HG03060 (cell line): ENCODE measurements around the gene USO1.
"Not testable (repeated sequence)": the region's sequence is repeated elsewhere in the genome, so short reads cannot be mapped to it uniquely, and the experiment has no call there.

Experiments used
- ATAC-seq: cut with Tn5 transposase; IDR thresholded peaks from one replicate; pipeline ENCODE4 v1.9.1; 2021; ENCODE audit warnings: low read depth, moderate number of reproducible peaks; ENCODE audit not compliant: unreplicated experiment

USO1 gene

GRCh38 chr4:75745161-75745560 lies 20.8 kb downstream of the USO1 start:
- ATAC-seq: no peak

DNA sequence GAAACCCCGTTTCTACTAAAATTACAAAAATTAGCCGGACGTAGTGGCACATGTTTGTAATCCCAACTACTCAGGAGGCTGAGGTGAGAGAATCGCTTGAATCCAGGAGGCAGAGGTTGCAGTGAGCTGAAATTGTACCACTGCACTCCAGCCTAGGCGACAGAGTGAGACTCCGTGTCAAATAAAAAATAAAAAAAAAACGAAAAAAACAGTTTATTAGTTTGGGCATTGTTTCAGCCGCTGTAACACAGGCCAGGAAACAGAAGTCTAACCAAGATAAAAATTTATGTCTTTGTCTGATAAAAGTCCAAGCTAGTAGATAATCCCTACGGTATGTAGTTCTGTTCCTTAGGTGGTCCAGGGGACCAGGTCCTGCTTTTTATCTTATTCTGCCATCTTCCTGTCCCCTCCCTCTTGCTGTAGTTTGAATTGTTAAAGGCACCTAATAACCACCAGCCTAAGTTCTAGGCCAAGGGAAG lies 21.4 kb downstream of the USO1 start:
- no peak for ATAC-seq

DNA sequence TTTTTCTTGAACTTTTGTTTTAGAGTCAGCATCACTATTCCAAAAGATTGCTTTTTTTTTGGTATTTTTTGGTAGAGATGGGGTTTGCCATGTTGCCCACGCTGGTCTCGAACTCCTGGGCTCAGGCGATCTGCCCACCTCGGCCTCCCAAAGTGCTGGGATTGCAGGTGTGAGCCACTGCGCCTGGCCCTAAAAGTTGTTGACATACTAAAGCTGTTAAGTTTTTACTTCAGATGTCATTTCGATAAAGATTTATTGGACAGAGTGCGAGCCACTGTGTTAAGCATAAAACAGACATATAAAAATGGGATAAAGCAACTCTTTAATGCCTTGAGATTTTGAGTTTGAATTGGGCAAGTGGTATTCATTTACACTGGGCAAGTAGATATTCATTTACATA lies 28.3 kb downstream of the USO1 start:
- no peak for ATAC-seq

GRCh38 chr4:75769036-75769435 lies 44.7 kb downstream of the USO1 start:
- no peak for ATAC-seq

- ATAC-seq: no peak
These were observed 47.2 kb downstream of the USO1 start for GRCh38 chr4:75771607-75772006.

- no peak for ATAC-seq
These were observed 53.2 kb downstream of the USO1 start for GRCh38 chr4:75777589-75777988.

- no peak for ATAC-seq
These were observed 54.9 kb downstream of the USO1 start for GRCh38 chr4:75779105-75779757.

GRCh38 chr4:75781305-75781704 lies 56.9 kb downstream of the USO1 start:
- no peak for ATAC-seq

- no peak for ATAC-seq
These were observed 62.1 kb downstream of the USO1 start for GRCh38 chr4:75786526-75786925.

DNA sequence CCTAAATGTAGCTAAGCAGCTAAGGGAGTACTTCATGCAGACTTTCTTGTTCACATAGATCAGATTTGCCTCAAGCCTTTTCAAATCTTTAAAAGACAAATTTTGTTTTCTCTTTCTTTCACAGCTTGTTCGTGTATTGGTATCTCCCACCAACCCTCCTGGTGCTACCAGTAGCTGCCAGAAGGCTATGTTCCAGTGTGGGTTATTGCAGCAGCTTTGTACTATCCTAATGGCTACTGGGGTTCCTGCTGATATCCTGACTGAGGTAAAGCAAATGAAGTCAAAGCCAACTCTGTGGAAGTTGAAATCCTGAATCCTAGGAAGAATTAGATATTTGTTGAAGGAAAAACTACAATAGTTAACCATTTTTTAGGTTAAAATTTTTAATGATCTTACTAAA lies 62.6 kb downstream of the USO1 start:
- ATAC-seq: no peak

GRCh38 chr4:75790024-75790423 lies 65.6 kb downstream of the USO1 start:
- no peak for ATAC-seq

DNA sequence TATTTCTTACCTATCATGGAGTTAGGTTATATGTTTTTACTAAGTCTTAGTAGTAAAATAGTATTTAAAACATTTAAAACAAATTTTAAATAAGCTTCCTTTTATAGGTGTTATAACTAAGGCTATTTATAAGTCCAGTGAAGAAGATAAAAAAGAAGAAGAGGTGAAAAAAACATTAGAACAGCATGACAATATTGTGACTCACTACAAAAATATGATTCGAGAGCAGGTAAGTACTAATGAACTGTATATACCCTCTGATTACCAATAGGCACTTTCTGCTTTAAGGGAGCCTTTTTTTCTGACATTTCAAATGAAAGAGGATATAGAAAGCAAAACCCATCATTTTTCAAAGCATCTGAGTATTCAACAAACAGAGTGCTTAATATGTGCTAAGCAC lies 76.6 kb downstream of the USO1 start:
- no peak for ATAC-seq

DNA sequence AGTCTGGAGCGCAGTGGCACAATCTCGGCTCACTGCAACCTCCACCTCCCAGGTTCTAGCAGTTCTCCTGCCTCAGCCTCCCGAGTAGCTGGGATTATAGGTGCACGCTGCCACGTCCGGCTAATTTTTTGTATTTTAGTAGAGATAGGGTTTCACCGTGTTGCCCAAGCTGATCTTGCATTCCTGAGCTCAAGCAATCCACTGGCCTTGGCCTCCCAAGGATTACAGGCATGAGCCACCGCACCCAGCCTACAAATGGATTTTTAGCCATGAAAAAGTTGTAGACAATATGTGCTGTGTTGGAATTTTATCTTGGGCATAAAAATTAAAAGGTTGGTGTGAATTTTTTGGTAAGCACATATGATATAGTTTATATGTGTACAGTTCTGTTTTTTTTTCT lies 81.7 kb downstream of the USO1 start:
- ATAC-seq: not testable (repeated sequence)

- ATAC-seq: no peak
These were observed 93.5 kb downstream of the USO1 start for GRCh38 chr4:75817901-75818300.

DNA sequence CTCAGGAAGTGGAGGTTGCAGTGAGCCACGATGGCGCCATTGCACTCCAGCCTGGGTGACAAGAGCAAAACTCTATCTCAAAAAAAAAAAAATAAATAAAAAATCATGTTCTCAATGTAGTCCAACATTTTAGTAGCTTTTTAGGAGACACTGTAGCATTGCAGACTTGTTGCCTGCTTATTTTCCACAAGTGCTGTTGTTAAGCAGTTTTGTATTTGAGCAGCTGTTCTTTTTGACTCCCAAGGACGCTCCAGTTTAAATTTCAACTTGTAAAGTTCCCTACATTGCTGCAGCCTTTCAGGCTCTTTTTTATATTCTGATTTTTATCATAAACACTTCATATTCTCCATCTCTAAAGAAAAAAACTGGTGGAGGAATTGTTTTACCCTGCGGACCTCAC lies 94.7 kb downstream of the USO1 start:
- no peak for ATAC-seq

GRCh38 chr4:75820197-75820596 lies 95.8 kb downstream of the USO1 start:
- ATAC-seq: no peak

GRCh38 chr4:75820676-75821075 lies 96.3 kb downstream of the USO1 start:
- ATAC-seq: no peak

- no peak for ATAC-seq
These were observed 96.8 kb downstream of the USO1 start for GRCh38 chr4:75821216-75821615.

DNA sequence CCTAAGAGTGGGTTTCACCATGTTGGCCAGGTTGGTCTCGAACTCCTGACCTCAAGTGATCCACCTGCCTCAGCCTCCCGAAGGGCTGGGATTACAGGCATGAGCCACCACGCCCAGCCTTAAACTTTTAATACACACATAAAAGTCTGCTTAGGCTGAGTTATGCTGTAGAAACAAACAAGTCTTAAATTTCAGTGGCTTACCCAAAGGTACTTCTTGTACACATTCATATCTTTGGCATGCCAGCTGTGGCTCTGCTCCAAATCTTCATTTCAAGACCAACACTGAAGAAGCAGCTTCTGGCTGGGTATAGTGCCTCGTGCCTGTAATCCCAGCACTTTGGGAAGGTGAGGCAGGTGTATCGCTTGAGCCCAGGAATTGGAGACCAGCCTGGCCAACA lies 97.6 kb downstream of the USO1 start:
- ATAC-seq: no peak

DNA sequence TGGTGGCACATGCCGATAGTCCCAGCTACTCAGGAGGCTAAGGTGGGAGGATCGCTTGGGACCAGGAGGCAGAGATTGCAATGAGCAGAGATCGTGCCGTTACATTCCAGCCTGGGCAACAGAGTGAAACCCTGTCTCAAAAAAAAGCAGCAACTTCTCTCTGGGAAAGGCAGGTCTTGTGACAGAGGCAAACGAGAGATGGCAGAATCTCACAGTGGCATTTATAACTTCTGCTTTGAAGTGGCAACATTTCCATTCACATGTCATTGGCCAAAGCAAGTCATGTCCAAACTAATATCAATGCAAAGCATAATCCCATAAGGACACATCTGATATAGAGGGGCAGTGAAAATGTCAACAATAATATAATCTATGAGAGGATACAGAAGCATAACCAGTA lies 98.0 kb downstream of the USO1 start:
- ATAC-seq: no peak

GRCh38 chr4:75823812-75824211 lies 99.4 kb downstream of the USO1 start:
- ATAC-seq: no peak

GRCh38 chr4:75830906-75831305 lies 106.5 kb downstream of the USO1 start:
- ATAC-seq: no peak

DNA sequence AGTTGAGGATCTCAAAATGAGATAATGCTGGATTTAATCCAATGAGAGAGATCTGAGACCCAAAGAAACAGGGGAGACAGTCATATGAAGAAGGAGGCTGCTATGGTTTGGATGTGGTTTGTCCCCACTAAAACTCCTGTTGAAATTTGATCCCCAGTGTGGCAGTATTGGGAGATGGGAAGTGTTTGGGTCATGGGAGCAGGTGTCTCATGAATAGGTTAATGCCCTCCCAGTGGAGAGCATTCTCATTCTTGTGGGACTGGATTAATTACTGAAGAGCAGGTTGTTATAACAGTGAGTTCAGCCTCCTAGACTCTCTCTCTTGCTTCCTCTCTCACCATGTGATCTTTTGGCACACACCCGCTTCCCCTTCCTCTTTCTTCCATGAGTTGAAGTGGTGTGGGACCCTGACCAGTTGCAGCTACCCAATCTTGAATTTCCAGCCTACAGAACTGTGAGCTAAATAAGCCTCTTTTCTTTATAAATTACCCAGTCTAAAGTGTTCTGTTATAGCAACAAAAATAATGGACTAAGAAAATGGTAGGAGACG lies 107.6 kb downstream of the USO1 start:
- ATAC-seq: no peak
